ENCODE data around the gene NUDT8.

DNA sequence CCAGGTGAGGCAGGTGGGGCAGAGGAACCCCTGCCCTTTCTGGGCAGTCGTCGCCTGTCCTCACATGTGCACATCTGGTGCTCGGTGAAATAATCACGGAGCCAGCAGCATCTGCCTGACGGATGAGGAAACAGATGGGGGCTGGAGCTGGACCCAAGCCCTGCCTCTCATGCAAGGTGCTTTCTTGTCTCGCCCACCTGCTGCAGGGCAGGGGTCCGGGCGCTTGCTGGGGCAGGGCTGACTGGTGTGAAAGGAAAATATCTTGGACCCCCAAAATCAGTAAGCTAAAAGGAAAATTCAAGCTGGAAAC, 41.4 kb upstream of the NUDT8 start:
- no peak for TF ChIP-seq POLR2A (IDR thresholded peaks at IDR 0.05)
- TF ChIP-seq, protein P1, sequence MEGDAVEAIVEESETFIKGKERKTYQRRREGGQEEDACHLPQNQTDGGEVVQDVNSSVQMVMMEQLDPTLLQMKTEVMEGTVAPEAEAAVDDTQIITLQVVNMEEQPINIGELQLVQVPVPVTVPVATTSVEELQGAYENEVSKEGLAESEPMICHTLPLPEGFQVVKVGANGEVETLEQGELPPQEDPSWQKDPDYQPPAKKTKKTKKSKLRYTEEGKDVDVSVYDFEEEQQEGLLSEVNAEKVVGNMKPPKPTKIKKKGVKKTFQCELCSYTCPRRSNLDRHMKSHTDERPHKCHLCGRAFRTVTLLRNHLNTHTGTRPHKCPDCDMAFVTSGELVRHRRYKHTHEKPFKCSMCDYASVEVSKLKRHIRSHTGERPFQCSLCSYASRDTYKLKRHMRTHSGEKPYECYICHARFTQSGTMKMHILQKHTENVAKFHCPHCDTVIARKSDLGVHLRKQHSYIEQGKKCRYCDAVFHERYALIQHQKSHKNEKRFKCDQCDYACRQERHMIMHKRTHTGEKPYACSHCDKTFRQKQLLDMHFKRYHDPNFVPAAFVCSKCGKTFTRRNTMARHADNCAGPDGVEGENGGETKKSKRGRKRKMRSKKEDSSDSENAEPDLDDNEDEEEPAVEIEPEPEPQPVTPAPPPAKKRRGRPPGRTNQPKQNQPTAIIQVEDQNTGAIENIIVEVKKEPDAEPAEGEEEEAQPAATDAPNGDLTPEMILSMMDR (IDR thresholded peaks at IDR 0.05): no peak

All from adrenal gland (tissue), 5 donors.